Mesendoderm (in vitro differentiated cells): ENCODE results near the gene SF3B6.

ENCODE experiments used
- DNase-seq: peaks from one replicate; pipeline ENCODE4 v3.0.0; 2013
- H2AK5ac ChIP-seq: 2 replicates; pipeline ENCODE4 v1.6.1; 2013; ENCODE audit warnings: low read length, inconsistent platforms
- H2BK120ac ChIP-seq: 2 replicates; pipeline ENCODE4 v1.6.1; 2013; ENCODE audit warnings: low read depth, mild to moderate bottlenecking, low read length, moderate library complexity, mixed read lengths
- H2BK15ac ChIP-seq: replicated peaks from 2 replicates; pipeline ENCODE4 v1.6.1; 2013; ENCODE audit warnings: low read depth, mild to moderate bottlenecking, moderate library complexity
- H2BK5ac ChIP-seq: 2 replicates; pipeline ENCODE4 v1.6.1; 2013; ENCODE audit warnings: low read length, inconsistent platforms
- H3K18ac ChIP-seq: 2 replicates; pipeline ENCODE4 v1.6.1; 2013; ENCODE audit warnings: mild to moderate bottlenecking, low read length, mixed read lengths
- H3K23ac ChIP-seq: one replicate; pipeline ENCODE4 v1.6.1; 2013; ENCODE audit warnings: low read length
- H3K27ac ChIP-seq: 2 replicates; pipeline ENCODE4 v1.5.1; 2013; ENCODE audit warnings: low read depth, mild to moderate bottlenecking, inconsistent platforms, low read length, moderate library complexity
- H3K27me3 ChIP-seq: 2 replicates; pipeline ENCODE4 v1.6.1; 2013; ENCODE audit warnings: low read length, control low read depth, mild to moderate bottlenecking, inconsistent platforms; ENCODE audit not compliant: insufficient read depth, poor library complexity
- H3K36me3 ChIP-seq: 2 replicates; pipeline ENCODE4 v1.6.1; 2013; ENCODE audit warnings: low read length, inconsistent platforms; ENCODE audit not compliant: control insufficient read depth, insufficient read depth
- H3K4ac ChIP-seq: one replicate; pipeline ENCODE4 v1.6.1; 2013; ENCODE audit warnings: low read depth, mild to moderate bottlenecking, low read length, moderate library complexity
- H3K4me1 ChIP-seq: 2 replicates; pipeline ENCODE4 v1.6.1; 2013; ENCODE audit warnings: low read depth, low read length, inconsistent platforms; ENCODE audit not compliant: control insufficient read depth
- H3K4me2 ChIP-seq: 2 replicates; pipeline ENCODE4 v1.6.1; 2013; ENCODE audit warnings: low read length
- H3K4me3 ChIP-seq: 2 replicates; pipeline ENCODE4 v1.5.1; 2013; ENCODE audit warnings: mild to moderate bottlenecking, low read length
- H3K56ac ChIP-seq: one replicate; pipeline ENCODE4 v1.6.1; 2013; ENCODE audit warnings: low read length
- H3K79me1 ChIP-seq: 2 replicates; pipeline ENCODE4 v1.6.1; 2013; ENCODE audit warnings: low read length, inconsistent platforms
- H3K79me2 ChIP-seq: 2 replicates; pipeline ENCODE4 v1.6.1; 2013; ENCODE audit warnings: mild to moderate bottlenecking, low read length; ENCODE audit not compliant: control insufficient read depth, insufficient read depth
- H3K9ac ChIP-seq: 2 replicates; pipeline ENCODE4 v1.6.1; 2013; ENCODE audit warnings: low read length, inconsistent platforms
- H4K5ac ChIP-seq: one replicate; pipeline ENCODE4 v1.6.1; 2013; ENCODE audit warnings: low read length
- H4K8ac ChIP-seq: one replicate; pipeline ENCODE4 v1.6.1; 2013; ENCODE audit warnings: low read depth, mild to moderate bottlenecking, control low read depth, low read length, moderate library complexity
- WGBS: extraction: QIAGEN DNeasy Blood & Tissue Kit; methylation state at CpG from one replicate; pipeline ENCODE4 v1.1.7; 2013; ENCODE audit warnings: low lambda C conversion rate, missing lambda C conversion rate; ENCODE audit not compliant: insufficient coverage; ENCODE audit errors: extremely low coverage; 5-methylcytosine and 5-hydroxymethylcytosine counted together

The SF3B6 gene

GRCh38 chr2:24051833-24052232 lies 24.3 kb downstream of the SF3B6 start:
- Histone ChIP-seq H3K56ac (no peak overlapping the region), H3K27me3 (no peaks in the 10 kb centered on the region), H3K4me3 (no peak overlapping the region), H3K36me3 (no peaks in the 10 kb centered on the region), H3K18ac (no peak overlapping the region), H3K79me2 (no peaks in the 10 kb centered on the region), H3K9ac (no peak overlapping the region), H2BK5ac (no peak overlapping the region), H2BK120ac (no peak overlapping the region), H3K27ac (no peak overlapping the region), H3K4me2 (no peak overlapping the region), H4K5ac (no peak overlapping the region), H2BK15ac (no peak overlapping the region), H3K4me1 (no peaks in the 10 kb centered on the region), H4K8ac (no peak overlapping the region), H3K4ac (no peak overlapping the region), H3K23ac (no peak overlapping the region), H2AK5ac (no peak overlapping the region), H3K79me1 (no peaks in the 10 kb centered on the region)
- no peak for DNase-seq
- WGBS: no CpG with 5 or more reads among the region's 8 CpGs

- H4K8ac ChIP-seq: peak overlapping the region; percentile 1
- H2AK5ac ChIP-seq: no peak overlapping the region
- H2BK120ac ChIP-seq: no peak overlapping the region
- no peak overlapping the region for H4K5ac ChIP-seq
- H3K79me2 ChIP-seq: peaks cover 2% of the 10 kb centered on the region
- no CpG with 5 or more reads among the region's 47 CpGs for WGBS
- H3K36me3 ChIP-seq: no peaks in the 10 kb centered on the region
- no peak overlapping the region for H3K4ac ChIP-seq
- peak overlapping the region; percentile 53 for H3K4me2 ChIP-seq
- peak overlapping the region; percentile 0 for H3K23ac ChIP-seq
- H3K4me1 ChIP-seq: no peaks in the 10 kb centered on the region
- peak; percentile 47 for DNase-seq
- H3K56ac ChIP-seq: peak overlapping the region; percentile 89
- H3K79me1 ChIP-seq: no peaks in the 10 kb centered on the region
- H3K4me3 ChIP-seq: peak overlapping the region; percentile 73
- H2BK5ac ChIP-seq: no peak overlapping the region
- no peaks in the 10 kb centered on the region for H3K27me3 ChIP-seq
- H2BK15ac ChIP-seq: no peak overlapping the region
- no peak overlapping the region for H3K27ac ChIP-seq
- peak overlapping the region; percentile 77 for H3K9ac ChIP-seq
- H3K18ac ChIP-seq: peak overlapping the region; percentile 22
Measured at GRCh38 chr2:24050041-24050979, 25.8 kb downstream of the SF3B6 start.

- H3K4ac ChIP-seq: no peak within 1 kb of the TSS
- peak within 1 kb of the TSS; percentile 1 for H4K8ac ChIP-seq
- no CpG with 5 or more reads among the region's 52 CpGs for WGBS
- H3K23ac ChIP-seq: peak within 1 kb of the TSS; percentile 0
- no peak within 1 kb of the TSS for H3K27ac ChIP-seq
- H2AK5ac ChIP-seq: no peak within 1 kb of the TSS
- peak within 1 kb of the TSS; percentile 73 for H3K4me3 ChIP-seq
- H2BK5ac ChIP-seq: no peak within 1 kb of the TSS
- H3K18ac ChIP-seq: peak within 1 kb of the TSS; percentile 61
- H3K27me3 ChIP-seq: no peaks in the 10 kb centered on the region
- H3K4me2 ChIP-seq: peak within 1 kb of the TSS; percentile 53
- no peaks in the 10 kb centered on the region for H3K79me1 ChIP-seq
- no peak within 1 kb of the TSS for H4K5ac ChIP-seq
- peak within 1 kb of the TSS; percentile 89 for H3K56ac ChIP-seq
- H2BK120ac ChIP-seq: no peak within 1 kb of the TSS
- peaks cover 2% of the 10 kb centered on the region for H3K79me2 ChIP-seq
- DNase-seq: peak; percentile 87
- H3K4me1 ChIP-seq: no peaks in the 10 kb centered on the region
- H3K9ac ChIP-seq: peak within 1 kb of the TSS; percentile 77
- no peaks in the 10 kb centered on the region for H3K36me3 ChIP-seq
- H2BK15ac ChIP-seq: no peak within 1 kb of the TSS
Measured at GRCh38 chr2:24049485-24050021, 26.6 kb downstream of the SF3B6 start, which contains the start of gene FKBP1B. Gene FKBP1B, plus strand, starts transcription at chr2:24049741. Its CDS starts 109 bp downstream, at chr2:24049850.

GRCh38 chr2:24048769-24049484 lies 27.2 kb downstream of the SF3B6 start:
- DNase-seq: no peak
- no CpG with 5 or more reads among the region's 23 CpGs for WGBS
- Histone ChIP-seq H3K4me2 (peak overlapping the region; percentile 41), H2BK120ac (no peak overlapping the region), H3K4me3 (peak overlapping the region; percentile 27), H3K27ac (no peak overlapping the region), H2BK5ac (no peak overlapping the region), H3K27me3 (no peaks in the 10 kb centered on the region), H2BK15ac (no peak overlapping the region), H3K36me3 (no peaks in the 10 kb centered on the region), H3K56ac (peak overlapping the region; percentile 59), H2AK5ac (no peak overlapping the region), H4K5ac (no peak overlapping the region), H3K79me2 (peaks cover 2% of the 10 kb centered on the region), H3K4me1 (no peaks in the 10 kb centered on the region), H3K18ac (peak overlapping the region; percentile 61), H3K9ac (peak overlapping the region; percentile 31), H3K79me1 (no peaks in the 10 kb centered on the region), H3K23ac (no peak overlapping the region), H4K8ac (no peak overlapping the region), H3K4ac (no peak overlapping the region)

GRCh38 chr2:24047703-24048033 lies 28.5 kb downstream of the SF3B6 start:
- no peak overlapping the region for H2BK15ac ChIP-seq
- H3K18ac ChIP-seq: no peak overlapping the region
- peaks cover 2% of the 10 kb centered on the region for H3K79me2 ChIP-seq
- H4K8ac ChIP-seq: no peak overlapping the region
- H3K27me3 ChIP-seq: no peaks in the 10 kb centered on the region
- no peak overlapping the region for H3K4me2 ChIP-seq
- H3K79me1 ChIP-seq: peaks cover 2% of the 10 kb centered on the region
- no peak overlapping the region for H3K27ac ChIP-seq
- H3K4me1 ChIP-seq: no peaks in the 10 kb centered on the region
- DNase-seq: no peak
- no peak overlapping the region for H2BK120ac ChIP-seq
- H3K56ac ChIP-seq: no peak overlapping the region
- no peak overlapping the region for H2BK5ac ChIP-seq
- no peak overlapping the region for H3K23ac ChIP-seq
- no CpG with 5 or more reads among the region's 8 CpGs for WGBS
- peak overlapping the region; percentile 1 for H3K9ac ChIP-seq
- no peak overlapping the region for H3K4me3 ChIP-seq
- no peaks in the 10 kb centered on the region for H3K36me3 ChIP-seq
- no peak overlapping the region for H4K5ac ChIP-seq
- no peak overlapping the region for H3K4ac ChIP-seq
- no peak overlapping the region for H2AK5ac ChIP-seq
